Neural cell (in vitro differentiated cells): ENCODE results near the gene SLC16A2. TPM values are rescaled to one million over a fixed set of nuclear protein-coding genes. Genes with fewer than 3 reads are reported as not detected.
A peak's percentile ranks its signal among the peaks of the same experiment; 100 is the strongest.

Experiments used
- H2AFZ ChIP-seq: fragments of 200-600, 300-800 bp; sonication (generic), shearing (Covaris generic); 2 replicates; pipeline ENCODE4 v1.6.0; 2014; ENCODE audit warnings: low read depth, mild to moderate bottlenecking, antibody characterized with exemption, low read length, moderate library complexity
- H3F3A ChIP-seq: fragments of 200-600 bp; shearing (Covaris generic); 2 replicates; pipeline ENCODE4 v1.6.1; 2016; ENCODE audit warnings: mild to moderate bottlenecking, moderate library complexity, mixed read lengths, antibody characterized with exemption, low read length; ENCODE audit not compliant: insufficient read depth, poor library complexity, severe bottlenecking
- H3K27ac ChIP-seq: fragments of 200-600, 300-800 bp; sonication (generic), shearing (Covaris generic); 2 replicates; pipeline ENCODE4 v1.5.1; 2014; ENCODE audit warnings: mild to moderate bottlenecking, low read length, moderate library complexity
- H3K27me3 ChIP-seq: fragments of 300-800, 200-600 bp; sonication (generic), shearing (Covaris generic); 2 replicates; pipeline ENCODE4 v1.6.0; 2014; ENCODE audit warnings: mild to moderate bottlenecking, low read depth, low read length, moderate library complexity; ENCODE audit not compliant: insufficient read depth
- H3K36me3 ChIP-seq: fragments of 300-800, 200-600 bp; sonication (generic), shearing (Covaris generic); 2 replicates; pipeline ENCODE4 v1.5.1; 2014; ENCODE audit warnings: mild to moderate bottlenecking, antibody characterized with exemption, low read length, moderate library complexity; ENCODE audit not compliant: insufficient read depth
- H3K4me2 ChIP-seq: fragments of 300-800, 200-600 bp; sonication (generic), shearing (Covaris generic); 2 replicates; pipeline ENCODE4 v1.6.0; 2014; ENCODE audit warnings: mild to moderate bottlenecking, low read length
- H3K4me3 ChIP-seq: fragments of 300-800, 200-600 bp; sonication (generic), shearing (Covaris generic); 2 replicates; pipeline ENCODE4 v1.5.1; 2014; ENCODE audit warnings: mild to moderate bottlenecking, low read length, moderate library complexity
- H3K79me2 ChIP-seq: fragments of 200-600 bp; shearing (Covaris generic); replicated peaks from 2 replicates; pipeline ENCODE4 v1.6.0; 2014; ENCODE audit warnings: mild to moderate bottlenecking, low read length, moderate library complexity; ENCODE audit not compliant: insufficient read depth
- H3K9ac ChIP-seq: fragments of 300-800, 200-600 bp; sonication (generic), shearing (Covaris generic); 2 replicates; pipeline ENCODE4 v1.6.1; 2016; ENCODE audit warnings: mild to moderate bottlenecking, low read length, mixed read lengths
- H3K9me2 ChIP-seq: fragments of 200-600 bp; shearing (Covaris generic); 2 replicates; pipeline ENCODE4 v1.6.1; 2016; ENCODE audit warnings: mild to moderate bottlenecking, low read length, mixed read lengths; ENCODE audit not compliant: insufficient read depth
- H3K9me3 ChIP-seq: fragments of 200-600, 300-800 bp; sonication (generic), shearing (Covaris generic); 2 replicates; pipeline ENCODE4 v1.6.1; 2016; ENCODE audit warnings: mild to moderate bottlenecking, mixed run types, low read length, moderate library complexity, mixed read lengths
- H4K20me1 ChIP-seq: fragments of 200-600 bp; shearing (Covaris generic); 2 replicates; pipeline ENCODE4 v1.6.1; 2016; ENCODE audit warnings: mild to moderate bottlenecking, mixed run types; ENCODE audit not compliant: insufficient read depth
- CTCF ChIP-seq: fragments of 450-650 bp; IDR thresholded peaks from 2 replicates; pipeline ENCODE4 v1.5.1; 2014; ENCODE audit warnings: antibody characterized with exemption, mild to moderate bottlenecking, moderate library complexity; ENCODE audit not compliant: poor library complexity, severe bottlenecking
- EP300 ChIP-seq: fragments of 450-650 bp; conservative IDR thresholded peaks from 2 replicates; pipeline ENCODE4 v1.6.1; 2014; ENCODE audit warnings: antibody characterized with exemption, mild to moderate bottlenecking, moderate library complexity; ENCODE audit not compliant: poor library complexity, severe bottlenecking
- EZH2 ChIP-seq: fragments of 200-600, 300-800 bp; shearing (Covaris generic), sonication (generic); IDR thresholded peaks from 2 replicates; pipeline ENCODE4 v1.6.1; 2014; ENCODE audit warnings: antibody characterized with exemption, low read length, borderline replicate concordance, mild to moderate bottlenecking; ENCODE audit not compliant: insufficient read depth, poor library complexity, severe bottlenecking
- MXI1 ChIP-seq: fragments of 450-650 bp; conservative IDR thresholded peaks from 2 replicates; pipeline ENCODE4 v1.6.1; 2014; ENCODE audit warnings: antibody characterized with exemption, mild to moderate bottlenecking; ENCODE audit not compliant: poor library complexity, severe bottlenecking
- POLR2AphosphoS5 ChIP-seq: IDR thresholded peaks from 2 replicates; pipeline ENCODE4 v1.6.1; 2012
- RAD21 ChIP-seq: fragments of 450-650 bp; conservative IDR thresholded peaks from 2 replicates; pipeline ENCODE4 v1.6.1; 2014; ENCODE audit warnings: antibody characterized with exemption, mild to moderate bottlenecking, moderate library complexity
- REST ChIP-seq: IDR thresholded peaks from 2 replicates; pipeline ENCODE4 v1.6.1; 2012; ENCODE audit warnings: borderline replicate concordance
- SMC3 ChIP-seq: fragments of 450-650 bp; conservative IDR thresholded peaks from 2 replicates; pipeline ENCODE4 v1.6.1; 2014; ENCODE audit warnings: antibody characterized with exemption, mild to moderate bottlenecking, moderate library complexity; ENCODE audit not compliant: poor library complexity
- TAF1 ChIP-seq: IDR thresholded peaks from 2 replicates; pipeline ENCODE4 v1.6.1; 2012; ENCODE audit warnings: low read depth
- polyA plus RNA-seq: library from polyadenylated mRNA; depleted of rRNA; stranded (reverse); fragments of >200 nt; gene quantifications from 2 replicates; pipeline ENCODE4 v1.2.3, GENCODE V29; 2014

The SLC16A2 gene
- polyA plus RNA-seq, 1 donor from 2014 or later, result 14.5 TPM

- Histone ChIP-seq H3K79me2 (peaks cover 23% of the 10 kb centered on the region), H3K9ac (peak overlapping the region; percentile 79), H2AFZ (no peak overlapping the region), H3K9me2 (no peaks in the 10 kb centered on the region), H3F3A (no peaks in the 10 kb centered on the region), H3K36me3 (no peaks in the 10 kb centered on the region), H3K27me3 (no peaks in the 10 kb centered on the region), H3K4me2 (no peak overlapping the region), H3K27ac (peak overlapping the region; percentile 89), H3K9me3 (no peaks in the 10 kb centered on the region), H3K4me3 (peak overlapping the region; percentile 78), H4K20me1 (no peaks in the 10 kb centered on the region)
- no peak for TF ChIP-seq EZH2
- TF ChIP-seq TAF1, result no peak
- no peak for TF ChIP-seq RAD21
- peak; percentile 8 for TF ChIP-seq SMC3
Measured at GRCh38 chrX:74423289-74423998, 2.2 kb downstream of the SLC16A2 start.

- H3K27me3 ChIP-seq, result no peaks in the 10 kb centered on the region
- H2AFZ ChIP-seq, result no peak overlapping the region
- H3K4me3 ChIP-seq, result no peak overlapping the region
- no peaks in the 10 kb centered on the region for H3F3A ChIP-seq
- H3K27ac ChIP-seq, result no peak overlapping the region
- TF ChIP-seq CTCF (no peak), SMC3 (no peak), EP300 (no peak), POLR2AphosphoS5 (no peak), MXI1 (no peak), EZH2 (no peak), RAD21 (no peak), REST (no peak), TAF1 (no peak)
- H3K36me3 ChIP-seq, result no peaks in the 10 kb centered on the region
- no peaks in the 10 kb centered on the region for H3K9me2 ChIP-seq
- H3K9ac ChIP-seq, result no peak overlapping the region
- no peaks in the 10 kb centered on the region for H3K9me3 ChIP-seq
- peaks cover 23% of the 10 kb centered on the region for H3K79me2 ChIP-seq
- no peak overlapping the region for H3K4me2 ChIP-seq
- no peaks in the 10 kb centered on the region for H4K20me1 ChIP-seq
Measured at GRCh38 chrX:74426071-74426470, 4.8 kb downstream of the SLC16A2 start.
